Brain microvascular endothelial cell (primary cell): Measurements from ENCODE around the gene FEM1A.

Experiments
- DNase-seq: peaks from one replicate; pipeline ENCODE4 v3.0.0-alpha.2; 2020
- H3K27ac ChIP-seq: fragments of 250-450 bp; sonication (Bioruptor Pico); 2 replicates; pipeline ENCODE4 v1.5.1; 2020; ENCODE audit warnings: mild to moderate bottlenecking, moderate library complexity
- H3K27me3 ChIP-seq: fragments of 250-450 bp; sonication (Bioruptor Pico); replicated peaks from 2 replicates; pipeline ENCODE4 v1.5.1; 2020; ENCODE audit warnings: mild to moderate bottlenecking
- H3K36me3 ChIP-seq: fragments of 250-450 bp; sonication (Bioruptor Pico); replicated peaks from 2 replicates; pipeline ENCODE4 v1.5.1; 2020; ENCODE audit warnings: mild to moderate bottlenecking
- H3K4me3 ChIP-seq: 2 replicates; pipeline ENCODE4 v1.5.1; 2011; ENCODE audit warnings: low read depth, mild to moderate bottlenecking, control low read depth, low read length, moderate library complexity
- CTCF ChIP-seq: IDR thresholded peaks from 2 replicates; pipeline ENCODE4 v1.5.1; 2011; ENCODE audit warnings: low read depth, mild to moderate bottlenecking, moderate library complexity, low read length, control low read depth, inconsistent platforms; ENCODE audit errors: missing control alignments
- in situ Hi-C: cut with HindIII; loops from 2 replicates; pipeline ENCODE4 v1.10.0; 2017; ENCODE audit warnings: low sequenced_read_pairs, low pct_ligation_motif_present

FEM1A gene

GRCh38 chr19:4814625-4815425 lies 23.3 kb downstream of the FEM1A start:
- TF ChIP-seq CTCF: no peak
- Histone ChIP-seq H3K27me3 (no peaks in the 10 kb centered on the region), H3K27ac (no peak overlapping the region), H3K36me3 (peaks cover 21% of the 10 kb centered on the region), H3K4me3 (no peak overlapping the region)
- in situ Hi-C loops: no loop called here
- DNase-seq: no peak

- in situ Hi-C loops: no loop called here
- Histone ChIP-seq H3K27me3 (no peaks in the 10 kb centered on the region), H3K36me3 (peaks cover 21% of the 10 kb centered on the region), H3K27ac (no peak overlapping the region), H3K4me3 (peak overlapping the region; percentile 24)
- no peak for TF ChIP-seq CTCF
- DNase-seq: peak; percentile 92
These were observed 24.1 kb downstream of the FEM1A start for GRCh38 chr19:4815426-4816201.

GRCh38 chr19:4816202-4816949 lies 24.8 kb downstream of the FEM1A start:
- no peak for TF ChIP-seq CTCF
- H3K4me3 ChIP-seq: no peak overlapping the region
- no peak for DNase-seq
- in situ Hi-C loops: no loop called here
- no peaks in the 10 kb centered on the region for H3K27me3 ChIP-seq
- no peak overlapping the region for H3K27ac ChIP-seq
- peaks cover 23% of the 10 kb centered on the region for H3K36me3 ChIP-seq

GRCh38 chr19:4816950-4817278 lies 25.4 kb downstream of the FEM1A start:
- no peak for TF ChIP-seq CTCF
- no peak for DNase-seq
- Histone ChIP-seq H3K27me3 (no peaks in the 10 kb centered on the region), H3K4me3 (no peak overlapping the region), H3K36me3 (peaks cover 23% of the 10 kb centered on the region), H3K27ac (no peak overlapping the region)
- in situ Hi-C loops: no loop called here

GRCh38 chr19:4817467-4818277 lies 26.1 kb downstream of the FEM1A start:
- H3K36me3 ChIP-seq: peaks cover 23% of the 10 kb centered on the region
- in situ Hi-C loops: no loop called here

More at GRCh38 chr19:4817467-4818277, 26.1 kb downstream of the FEM1A start:
- TF ChIP-seq CTCF: no peak
- Histone ChIP-seq H3K4me3 (no peak overlapping the region), H3K27me3 (no peaks in the 10 kb centered on the region), H3K27ac (no peak overlapping the region)
- DNase-seq: no peak
